Mucosa of stomach (tissue), 1 donor: ENCODE data around the gene SLC1A6.
"Not testable (repeated sequence)": the region's sequence is repeated elsewhere in the genome, so short reads cannot be mapped to it uniquely, and the experiment has no call there.

Source experiments
- H3K27me3 ChIP-seq: one replicate; pipeline ENCODE4 v1.7.0; 2013; ENCODE audit warnings: mild to moderate bottlenecking, low read length; ENCODE audit not compliant: control insufficient read depth, insufficient read depth
- H3K36me3 ChIP-seq: one replicate; pipeline ENCODE4 v1.7.0; 2013; ENCODE audit warnings: low read length; ENCODE audit not compliant: control insufficient read depth, insufficient read depth
- H3K4me1 ChIP-seq: one replicate; pipeline ENCODE4 v1.7.0; 2013; ENCODE audit warnings: mild to moderate bottlenecking, low read length; ENCODE audit not compliant: control insufficient read depth, insufficient read depth
- H3K4me3 ChIP-seq: one replicate; pipeline ENCODE4 v1.7.0; 2013; ENCODE audit warnings: low read length
- H3K9ac ChIP-seq: one replicate; pipeline ENCODE4 v1.7.0; 2013; ENCODE audit warnings: mild to moderate bottlenecking, low read length, moderate library complexity
- H3K9me3 ChIP-seq: one replicate; pipeline ENCODE4 v1.7.0; 2013; ENCODE audit warnings: mild to moderate bottlenecking, low read length, moderate library complexity; ENCODE audit not compliant: control insufficient read depth
- donor health status: Pancreatic carcinoma.

SLC1A6 gene

GRCh38 chr19:14979476-14980255, at the start of gene SLC1A6:
SLC1A6 (minus strand) TSS chr19:14979864; CDS start chr19:14972910, 6,954 bp downstream.
- Histone ChIP-seq H3K27me3 (peaks cover 36% of the 10 kb centered on the region), H3K9ac (no peak within 1 kb of the TSS), H3K4me3 (no peak within 1 kb of the TSS)

GRCh38 chr19:15028490-15028889, 48.8 kb upstream of the SLC1A6 start:
- Histone ChIP-seq H3K4me1 (no peaks in the 10 kb centered on the region), H3K9me3 (no peaks in the 10 kb centered on the region), H3K9ac (no peak overlapping the region), H3K36me3 (no peaks in the 10 kb centered on the region), H3K27me3 (peaks cover 4% of the 10 kb centered on the region), H3K4me3 (no peak overlapping the region)

More at GRCh38 chr19:14979476-14980255, at the start of gene SLC1A6:
- Histone ChIP-seq H3K9me3 (no peaks in the 10 kb centered on the region), H3K36me3 (no peaks in the 10 kb centered on the region), H3K4me1 (no peaks in the 10 kb centered on the region)

GRCh38 chr19:15025217-15025616, 45.6 kb upstream of the SLC1A6 start:
- Histone ChIP-seq H3K4me1 (no peaks in the 10 kb centered on the region), H3K9ac (no peak overlapping the region), H3K36me3 (no peaks in the 10 kb centered on the region), H3K4me3 (no peak overlapping the region), H3K9me3 (no peaks in the 10 kb centered on the region), H3K27me3 (no peaks in the 10 kb centered on the region)

GRCh38 chr19:15022752-15023151, 43.1 kb upstream of the SLC1A6 start:
- H3K27me3 ChIP-seq: no peaks in the 10 kb centered on the region
- H3K36me3 ChIP-seq: no peaks in the 10 kb centered on the region
- no peak overlapping the region for H3K4me3 ChIP-seq
- no peak overlapping the region for H3K9ac ChIP-seq
- H3K4me1 ChIP-seq: no peaks in the 10 kb centered on the region
- H3K9me3 ChIP-seq: no peaks in the 10 kb centered on the region

- Histone ChIP-seq H3K9ac (no peak overlapping the region), H3K36me3 (no peaks in the 10 kb centered on the region), H3K4me3 (no peak overlapping the region), H3K27me3 (no peaks in the 10 kb centered on the region), H3K4me1 (no peaks in the 10 kb centered on the region), H3K9me3 (no peaks in the 10 kb centered on the region)
Measured at GRCh38 chr19:15021286-15022007, 41.8 kb upstream of the SLC1A6 start.

GRCh38 chr19:15018836-15019235, 39.2 kb upstream of the SLC1A6 start:
- not testable (repeated sequence) for H3K36me3 ChIP-seq, H3K9ac ChIP-seq, H3K4me3 ChIP-seq, H3K4me1 ChIP-seq, H3K9me3 ChIP-seq, H3K27me3 ChIP-seq

DNA sequence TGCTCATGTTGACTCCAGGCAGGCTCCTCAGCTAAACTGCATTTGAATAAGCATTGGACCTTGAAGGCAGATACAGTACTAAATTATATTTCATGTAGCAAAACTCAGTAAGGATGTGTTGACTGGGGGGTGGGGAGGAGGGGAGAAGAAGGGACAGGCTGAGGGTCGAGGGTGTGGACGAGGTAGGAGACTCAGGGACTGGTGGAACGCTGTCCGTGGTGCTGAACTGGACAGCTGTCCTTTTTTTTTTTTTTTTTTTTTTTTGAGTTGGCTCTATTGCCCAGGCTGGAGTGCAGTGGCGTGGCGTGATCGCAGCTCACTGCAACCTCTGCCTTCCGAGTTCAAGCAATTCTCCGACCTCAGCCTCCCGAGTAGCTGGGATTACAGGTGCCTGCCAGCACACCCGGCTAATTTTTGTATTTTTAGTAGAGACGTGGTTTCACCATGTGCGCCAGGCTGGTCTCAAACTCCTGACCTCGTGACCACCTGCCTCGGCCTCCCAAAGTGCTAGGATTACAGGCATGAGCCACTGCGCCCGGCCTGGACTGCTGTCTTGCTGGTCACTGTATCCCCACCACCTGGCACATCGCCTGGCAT, 36.4 kb upstream of the SLC1A6 start:
- Histone ChIP-seq H3K36me3 (no peaks in the 10 kb centered on the region), H3K27me3 (peaks cover 8% of the 10 kb centered on the region), H3K9ac (no peak overlapping the region), H3K9me3 (no peaks in the 10 kb centered on the region), H3K4me3 (no peak overlapping the region), H3K4me1 (no peaks in the 10 kb centered on the region)

DNA sequence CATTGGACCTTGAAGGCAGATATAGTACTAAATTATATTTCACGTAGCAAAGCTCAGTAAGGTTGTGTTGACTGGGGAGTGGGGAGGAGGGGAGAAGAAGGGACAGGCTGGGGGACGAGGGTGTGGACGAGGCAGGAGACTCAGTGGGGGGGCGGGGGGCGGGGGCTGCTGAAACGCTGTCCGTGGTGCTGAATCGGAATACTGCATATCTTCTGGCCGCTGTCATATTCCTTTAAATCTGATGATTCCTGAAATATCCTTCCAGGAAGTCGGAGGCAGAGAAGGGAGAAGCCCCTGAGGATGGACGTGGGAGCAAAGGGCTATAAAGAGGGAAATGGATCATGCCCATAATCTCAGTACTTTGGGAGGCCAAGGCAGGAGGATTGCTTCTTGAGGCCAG, 34.9 kb upstream of the SLC1A6 start:
- Histone ChIP-seq H3K9ac (no peak overlapping the region), H3K4me3 (no peak overlapping the region), H3K27me3 (peaks cover 17% of the 10 kb centered on the region), H3K4me1 (no peaks in the 10 kb centered on the region), H3K36me3 (no peaks in the 10 kb centered on the region), H3K9me3 (no peaks in the 10 kb centered on the region)

GRCh38 chr19:15010501-15011300, 31.0 kb upstream of the SLC1A6 start:
- no peaks in the 10 kb centered on the region for H3K9me3 ChIP-seq
- H3K4me3 ChIP-seq: no peak overlapping the region
- H3K9ac ChIP-seq: no peak overlapping the region
- no peaks in the 10 kb centered on the region for H3K36me3 ChIP-seq
- H3K27me3 ChIP-seq: peaks cover 17% of the 10 kb centered on the region
- no peaks in the 10 kb centered on the region for H3K4me1 ChIP-seq

GRCh38 chr19:15008308-15008707, 28.6 kb upstream of the SLC1A6 start:
- Histone ChIP-seq H3K4me1 (no peaks in the 10 kb centered on the region), H3K9me3 (no peaks in the 10 kb centered on the region), H3K4me3 (no peak overlapping the region), H3K9ac (no peak overlapping the region), H3K27me3 (peaks cover 17% of the 10 kb centered on the region), H3K36me3 (no peaks in the 10 kb centered on the region)

DNA sequence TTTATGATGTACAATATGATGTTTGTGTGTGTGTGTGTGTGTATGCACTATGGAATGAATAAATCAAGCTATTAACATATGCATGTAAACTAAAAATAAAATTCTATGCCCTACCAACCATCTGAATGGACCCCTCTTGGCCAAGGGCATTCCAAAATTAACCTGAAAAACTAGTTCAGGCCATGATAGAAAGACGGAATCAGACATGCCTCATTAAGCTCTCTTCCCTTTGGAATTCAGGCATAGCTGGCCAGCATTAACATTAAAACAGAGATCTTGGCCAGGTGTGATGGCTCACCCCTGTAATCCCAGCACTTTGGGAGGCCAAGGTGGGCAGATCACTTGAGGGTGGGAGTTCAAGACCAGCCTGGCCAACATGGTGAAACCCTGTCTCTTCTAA, 18.3 kb upstream of the SLC1A6 start:
- Histone ChIP-seq H3K36me3 (no peaks in the 10 kb centered on the region), H3K4me1 (no peaks in the 10 kb centered on the region), H3K27me3 (peaks cover 2% of the 10 kb centered on the region), H3K9me3 (no peaks in the 10 kb centered on the region), H3K9ac (no peak overlapping the region), H3K4me3 (no peak overlapping the region)
